Measurements from ENCODE around the gene SLX9. TPM values are rescaled to one million over a fixed set of nuclear protein-coding genes. Genes with fewer than 3 reads are reported as not detected.

The SLX9 gene
- total and polyA plus RNA-seq, 12 donors, result 11.1 to 45.3 (median 23.7) TPM

DNA sequence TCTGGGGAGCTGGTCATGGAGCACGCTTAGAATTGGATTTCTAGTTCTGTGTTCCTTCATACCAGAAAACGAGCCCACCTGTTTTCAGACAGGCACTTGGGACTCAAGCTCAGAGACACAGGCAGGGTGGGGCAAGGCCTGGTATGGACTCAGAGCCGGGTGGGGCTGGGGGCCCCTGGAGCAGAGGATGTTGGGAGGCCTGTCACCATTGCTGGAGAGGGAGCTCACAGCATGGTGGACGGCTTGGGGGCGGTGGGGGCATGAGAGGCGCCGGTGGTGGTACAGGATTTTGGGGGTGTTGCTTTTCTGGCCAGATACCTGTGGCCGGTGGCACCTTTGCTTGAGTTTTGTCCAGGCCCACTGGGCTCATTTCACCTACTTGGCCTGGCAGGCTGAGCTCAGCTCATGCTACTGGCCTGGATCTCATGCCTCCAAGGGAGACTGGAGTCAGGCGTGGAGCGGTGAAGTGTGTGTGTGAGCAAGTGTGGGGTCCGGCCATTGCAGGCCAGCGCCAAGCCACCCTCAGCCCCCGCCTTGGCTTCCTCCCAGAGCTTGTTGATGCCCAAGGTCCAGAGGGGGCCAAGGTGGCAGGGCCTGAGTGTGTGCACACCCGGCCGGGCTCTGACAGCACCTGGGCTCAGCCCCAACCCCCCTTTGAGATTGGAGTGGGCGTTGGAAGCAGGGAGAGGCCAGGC, 8.7 kb downstream of the SLX9 start:
- no peak for DNase-seq
- no peak for TF ChIP-seq POLR2A (IDR thresholded peaks at IDR 0.05)
- TF ChIP-seq, protein P1, sequence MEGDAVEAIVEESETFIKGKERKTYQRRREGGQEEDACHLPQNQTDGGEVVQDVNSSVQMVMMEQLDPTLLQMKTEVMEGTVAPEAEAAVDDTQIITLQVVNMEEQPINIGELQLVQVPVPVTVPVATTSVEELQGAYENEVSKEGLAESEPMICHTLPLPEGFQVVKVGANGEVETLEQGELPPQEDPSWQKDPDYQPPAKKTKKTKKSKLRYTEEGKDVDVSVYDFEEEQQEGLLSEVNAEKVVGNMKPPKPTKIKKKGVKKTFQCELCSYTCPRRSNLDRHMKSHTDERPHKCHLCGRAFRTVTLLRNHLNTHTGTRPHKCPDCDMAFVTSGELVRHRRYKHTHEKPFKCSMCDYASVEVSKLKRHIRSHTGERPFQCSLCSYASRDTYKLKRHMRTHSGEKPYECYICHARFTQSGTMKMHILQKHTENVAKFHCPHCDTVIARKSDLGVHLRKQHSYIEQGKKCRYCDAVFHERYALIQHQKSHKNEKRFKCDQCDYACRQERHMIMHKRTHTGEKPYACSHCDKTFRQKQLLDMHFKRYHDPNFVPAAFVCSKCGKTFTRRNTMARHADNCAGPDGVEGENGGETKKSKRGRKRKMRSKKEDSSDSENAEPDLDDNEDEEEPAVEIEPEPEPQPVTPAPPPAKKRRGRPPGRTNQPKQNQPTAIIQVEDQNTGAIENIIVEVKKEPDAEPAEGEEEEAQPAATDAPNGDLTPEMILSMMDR (IDR thresholded peaks at IDR 0.05), result no peak
- 82 to 89% (median 87%) methylated on average over 7 to 16 of the region's 16 CpGs for WGBS, 4 donors
- H3K4me3 ChIP-seq, result no peak overlapping the region
- no peaks in the 10 kb centered on the region for H3K9me3 ChIP-seq (replicated peaks in 1 of 3)
- intact Hi-C loops (cut with DNase I), result loop anchor here in 1 of 2 donors (2.0 kb wide), 1 partner anchor 182 kb away; no protein-coding TSS in a partner anchor
- peaks cover 0 to 8% of the 10 kb centered on the region in 2 donors for H3K4me1 ChIP-seq (replicated peaks in 1 of 2)
- no peaks in the 10 kb centered on the region for H3K27me3 ChIP-seq
- H3K36me3 ChIP-seq (replicated peaks in 1 of 2), result peaks cover 0 to 23% of the 10 kb centered on the region in 2 donors
- no peak overlapping the region for H3K27ac ChIP-seq

DNA sequence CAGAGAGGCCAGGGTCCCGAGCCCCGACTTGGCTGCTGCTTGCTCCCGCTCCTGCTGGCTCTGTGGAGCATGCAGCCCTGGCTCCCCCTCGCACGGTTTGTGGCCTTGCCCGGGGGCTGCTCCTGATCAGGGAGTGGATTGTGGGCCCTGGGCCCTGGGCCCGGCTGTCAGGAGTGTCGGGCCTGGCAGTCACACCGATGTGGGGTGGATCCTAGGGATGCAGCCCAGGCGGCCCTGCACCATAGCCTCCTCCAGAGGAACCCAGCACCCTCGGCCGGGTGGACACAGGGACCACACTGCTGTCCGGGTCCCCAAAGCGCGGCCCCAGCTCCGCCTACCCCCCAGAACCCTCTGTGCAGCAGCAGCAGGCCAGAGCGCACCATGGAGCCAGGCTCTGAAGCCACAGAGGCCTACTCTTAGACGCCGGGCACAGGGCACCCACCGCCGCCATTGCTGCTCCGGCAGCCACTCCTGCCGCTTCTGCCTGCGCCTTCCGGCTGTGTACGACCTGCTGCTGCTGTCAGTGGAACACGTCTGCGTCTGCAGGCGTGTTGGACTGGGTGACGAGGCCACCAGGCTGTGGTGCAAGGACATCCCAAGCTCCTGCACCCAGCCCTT, 9.4 kb downstream of the SLX9 start:
- H3K27ac ChIP-seq, result peak overlapping the region in 1 of 5 donors; percentile 4
- H3K4me1 ChIP-seq (replicated peaks in 1 of 2), result peaks cover 0 to 8% of the 10 kb centered on the region in 2 donors
- no peak overlapping the region for H3K4me3 ChIP-seq
- 74 to 79% (median 75%) methylated on average over 12 to 30 of the region's 30 CpGs for WGBS, 4 donors
- intact Hi-C loops (cut with DNase I), result loop anchor here in 1 of 2 donors (2.0 kb wide), 1 partner anchor 182 kb away; no protein-coding TSS in a partner anchor
- DNase-seq, result no peak
- H3K27me3 ChIP-seq, result no peaks in the 10 kb centered on the region
- no peaks in the 10 kb centered on the region for H3K9me3 ChIP-seq (replicated peaks in 1 of 3)
- TF ChIP-seq, protein P1 (IDR thresholded peaks at IDR 0.05), result no peak
- TF ChIP-seq POLR2A (IDR thresholded peaks at IDR 0.05), result no peak
- peaks cover 0 to 16% of the 10 kb centered on the region in 2 donors for H3K36me3 ChIP-seq (replicated peaks in 1 of 2)

DNA sequence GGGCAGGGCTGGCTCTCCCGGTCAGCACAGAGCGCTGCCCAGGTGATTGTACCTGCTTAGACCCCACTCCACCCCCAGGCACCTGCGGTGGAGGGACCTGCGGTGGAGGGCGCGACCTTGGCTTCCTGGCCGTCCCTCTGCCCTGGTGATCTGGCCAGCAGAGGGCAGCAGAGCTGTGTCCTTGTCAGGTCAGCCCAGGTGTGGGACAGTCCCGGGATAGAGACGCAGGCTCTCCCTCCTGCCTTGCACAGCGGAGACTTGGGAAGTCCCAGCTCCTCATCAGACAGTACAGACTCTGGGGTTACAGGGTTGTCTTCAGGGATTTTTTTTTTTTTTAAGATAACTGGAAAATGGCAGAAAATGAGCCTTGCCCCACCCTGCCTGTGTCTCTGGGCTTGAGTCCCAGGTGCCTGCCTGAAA, 10.0 kb downstream of the SLX9 start:
- Histone ChIP-seq H3K27ac (peak overlapping the region in 1 of 5 donors; percentile 4), H3K4me1 (replicated peaks in 1 of 2) (peaks cover 0 to 8% of the 10 kb centered on the region in 2 donors), H3K4me3 (no peak overlapping the region), H3K9me3 (replicated peaks in 1 of 3) (no peaks in the 10 kb centered on the region), H3K27me3 (no peaks in the 10 kb centered on the region), H3K36me3 (replicated peaks in 1 of 2) (peaks cover 0 to 11% of the 10 kb centered on the region in 2 donors)
- no peak for TF ChIP-seq POLR2A (IDR thresholded peaks at IDR 0.05)
- TF ChIP-seq, protein P1 (IDR thresholded peaks at IDR 0.05), result peak; percentile 79 to 94 (median 91)
- peak; percentile 81 to 93 (median 90) for DNase-seq
- 7 to 10% (median 8%) methylated on average over 7 to 10 of the region's 10 CpGs for WGBS, 4 donors
- intact Hi-C loops (cut with DNase I), result loop anchor here (2.0 to 10.0 kb wide), 3 partner anchors 178 to 485 kb away; no protein-coding TSS in a partner anchor

DNA sequence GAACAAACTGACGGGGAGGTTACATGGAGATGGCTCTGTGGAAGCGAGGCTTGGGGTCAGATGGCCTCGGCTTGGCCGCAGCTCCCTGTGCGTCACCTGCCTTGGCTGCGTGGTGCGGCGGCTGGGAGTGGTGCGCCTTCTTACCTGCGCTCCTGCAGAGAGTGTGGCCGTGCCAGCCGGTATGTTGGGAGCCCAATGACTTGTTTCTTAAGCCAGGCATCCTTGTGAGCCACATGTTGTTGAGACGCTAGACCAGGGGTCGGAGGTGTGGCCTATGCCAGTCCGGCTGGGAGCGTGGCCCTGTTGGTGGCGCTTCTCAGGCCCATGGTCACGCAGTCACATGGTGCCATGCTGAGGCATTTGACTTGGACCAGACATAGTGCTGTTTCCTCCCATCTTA, 10.5 kb downstream of the SLX9 start:
- Histone ChIP-seq H3K27me3 (no peaks in the 10 kb centered on the region), H3K4me1 (replicated peaks in 1 of 2) (peaks cover 0 to 8% of the 10 kb centered on the region in 2 donors), H3K27ac (no peak overlapping the region), H3K9me3 (replicated peaks in 1 of 3) (no peaks in the 10 kb centered on the region), H3K36me3 (replicated peaks in 1 of 2) (peaks cover 0 to 5% of the 10 kb centered on the region in 2 donors), H3K4me3 (no peak overlapping the region)
- DNase-seq, result no peak
- WGBS, 4 donors, result 88 to 91% (median 90%) methylated on average over 17 to 18 of the region's 18 CpGs
- no peak for TF ChIP-seq POLR2A (IDR thresholded peaks at IDR 0.05)
- TF ChIP-seq, protein P1 (IDR thresholded peaks at IDR 0.05), result no peak
- intact Hi-C loops (cut with DNase I), result loop anchor here (5.0 to 10.0 kb wide), 2 partner anchors 177 to 484 kb away; no protein-coding TSS in a partner anchor
